K562 (cell line): Measurements from ENCODE around the gene COQ9. TPM values are rescaled to one million over a fixed set of nuclear protein-coding genes. Genes with fewer than 3 reads are reported as not detected.

Source experiments
- ATAC-seq: fragments of 200-7000 bp; cut with Tn5 transposase; 3 replicates; pipeline ENCODE4 v1.9.1; 2020; ENCODE audit warnings: moderate library complexity
- BruUV-seq: library from RNA; stranded (reverse); fragments of 400-500 nt; replicated peaks from 2 replicates; lab custom pipeline; 2021; lab: Mats Ljungman, UMichigan
- CTCF ChIA-PET: fragments of 300-600 bp; formaldehyde crosslinking; extraction: SDS; loops from one replicate; lab custom pipeline; 2021; ENCODE audit warnings: low intra/inter-chr PET ratio; lab: Yijun Ruan, JAX
- POLR2A ChIA-PET: fragments of 300-600, 350-650 bp; sonication (Branson Sonifier 250); formaldehyde crosslinking; extraction: SDS; loops from one replicate; lab custom pipeline; 2021; ENCODE audit warnings: antibody characterized with exemption, inconsistent platforms; lab: Yijun Ruan, JAX
- DNase-seq, 4 experiments: peaks; one replicate each; pipeline versions ENCODE4 v3.0.0 to v3.0.0-alpha.2; 2011 to 2018; ENCODE audit warnings: low spot score in 3 of 4, mixed read lengths in 3 of 4; ENCODE audit errors: extremely low read depth in 1 of 4
- FAIRE-seq: peaks from 2 replicates; lab custom pipeline; 2011; peaks lifted over from hg19 to GRCh38; lab: Jason Lieb, UNC
- H2AFZ ChIP-seq: 2 replicates; pipeline ENCODE4 v1.6.0; 2011; ENCODE audit warnings: low read depth, low read length, control low read depth, inconsistent platforms
- H3K27ac ChIP-seq: fragments of 200-600 bp; 3 replicates; pipeline ENCODE4 v1.8.0; 2011; ENCODE audit warnings: low read depth, mild to moderate bottlenecking, control low read depth, inconsistent platforms, low read length, moderate library complexity, mixed read lengths; ENCODE audit errors: extremely low read depth
- H3K27me3 ChIP-seq, 2 experiments: fragments of 300-600 bp in 1 of 2; 2 replicates in 1 of 2; 3 replicates in 1 of 2; pipeline versions ENCODE4 v1.6.0 to v1.8.0; 2011; ENCODE audit warnings: inconsistent platforms in 2 of 2, low read length in 2 of 2, mild to moderate bottlenecking in 1 of 2, mixed read lengths in 1 of 2, moderate library complexity in 1 of 2; ENCODE audit not compliant: control insufficient read depth in 2 of 2, insufficient read depth in 2 of 2
- H3K36me3 ChIP-seq: fragments of 300-600 bp; 3 replicates; pipeline ENCODE4 v1.8.0; 2011; ENCODE audit warnings: mild to moderate bottlenecking, low read length, inconsistent platforms; ENCODE audit not compliant: control insufficient read depth, insufficient read depth
- H3K4me1 ChIP-seq, 2 experiments: fragments of 200-600 bp in 1 of 2; replicated peaks in 1 of 2; 2 replicates in 1 of 2; 3 replicates in 1 of 2; pipeline versions ENCODE4 v1.5.1 to v1.8.0; 2011; ENCODE audit warnings: inconsistent platforms in 2 of 2, low read length in 2 of 2, mild to moderate bottlenecking in 1 of 2, mixed read lengths in 1 of 2, moderate library complexity in 1 of 2; ENCODE audit not compliant: control insufficient read depth in 2 of 2, insufficient read depth in 2 of 2
- H3K4me2 ChIP-seq: 2 replicates; pipeline ENCODE4 v1.6.1; 2011; ENCODE audit warnings: low read length, control low read depth, inconsistent platforms, mixed read lengths; ENCODE audit not compliant: insufficient read depth
- H3K4me3 ChIP-seq: fragments of 200-600 bp; sonication (generic), shearing (Covaris generic); 2 replicates; pipeline ENCODE4 v1.5.1; 2016; ENCODE audit warnings: control low read depth, inconsistent platforms
- H3K79me2 ChIP-seq: fragments of 200-600 bp; 3 replicates; pipeline ENCODE4 v1.8.0; 2011; ENCODE audit warnings: low read length, inconsistent platforms; ENCODE audit not compliant: control insufficient read depth, insufficient read depth
- H3K9ac ChIP-seq, 2 experiments: 2 replicates each; pipeline versions ENCODE4 v1.6.0 to v1.6.1; 2011; ENCODE audit warnings: low read depth in 2 of 2, low read length in 2 of 2, control low read depth in 1 of 2, inconsistent platforms in 1 of 2, mild to moderate bottlenecking in 1 of 2, mixed read lengths in 1 of 2; ENCODE audit not compliant: insufficient read depth in 1 of 2
- H3K9me1 ChIP-seq: one replicate; pipeline ENCODE4 v1.6.0; 2011; ENCODE audit warnings: inconsistent platforms, mild to moderate bottlenecking, low read length, moderate library complexity; ENCODE audit not compliant: control insufficient read depth, insufficient read depth
- H3K9me3 ChIP-seq: replicated peaks from 2 replicates; pipeline ENCODE4 v1.5.1; 2011; ENCODE audit warnings: low read depth, low read length, inconsistent platforms; ENCODE audit not compliant: control insufficient read depth, insufficient read depth
- H4K20me1 ChIP-seq: replicated peaks from 2 replicates; pipeline ENCODE4 v1.6.1; 2011; ENCODE audit warnings: low read length, inconsistent platforms, mixed read lengths; ENCODE audit not compliant: control insufficient read depth, insufficient read depth
- CEBPG ChIP-seq, 3 experiments: fragments of 200-800 bp in 1 of 3; sonication (Bioruptor generic) in 1 of 3; sonication (generic) in 1 of 3; formaldehyde crosslinking in 1 of 3; IDR thresholded peaks in 2 of 3; conservative IDR thresholded peaks in 1 of 3; 2 replicates each; pipeline versions ENCODE4 v1.6.1 to v1.8.0; 2016 to 2022; ENCODE audit warnings: missing compliant biosample characterization in 2 of 3, missing genetic modification characterization in 2 of 3, mild to moderate bottlenecking in 1 of 3, missing genetic modification reagents in 1 of 3
- CTCF ChIP-seq, 3 experiments: IDR thresholded peaks in 2 of 3; conservative IDR thresholded peaks in 1 of 3; 2 replicates each; pipeline ENCODE4 v1.5.1; 2011 to 2012; ENCODE audit warnings: low read length in 3 of 3, mild to moderate bottlenecking in 3 of 3, control low read depth in 2 of 3, improper control_type of control experiment in 1 of 3, inconsistent platforms in 1 of 3, low read depth in 1 of 3, mixed read lengths in 1 of 3, moderate library complexity in 1 of 3; ENCODE audit not compliant: insufficient read depth in 2 of 3
- MEIS2 ChIP-seq: fragments of 450-650 bp; IDR thresholded peaks from 2 replicates; pipeline ENCODE4 v1.6.1; 2014; ENCODE audit warnings: mild to moderate bottlenecking; ENCODE audit not compliant: partially characterized antibody
- PKNOX1 ChIP-seq: fragments of 450-650 bp; IDR thresholded peaks from 2 replicates; pipeline ENCODE4 v1.6.1; 2016
- SMARCA5 ChIP-seq: fragments of 450-650 bp; IDR thresholded peaks from 2 replicates; pipeline ENCODE4 v1.6.1; 2016
- SMC3 ChIP-seq: conservative IDR thresholded peaks from 2 replicates; pipeline ENCODE4 v1.6.1; 2011; ENCODE audit warnings: low read depth, low read length, improper control_type of control experiment; ENCODE audit not compliant: insufficient read depth
- TEAD2 ChIP-seq: fragments of 450-650 bp; IDR thresholded peaks from 2 replicates; pipeline ENCODE4 v1.6.1; 2016; ENCODE audit warnings: missing genetic modification characterization, control low read depth, missing compliant biosample characterization
- THRAP3 ChIP-seq: fragments of 450-650 bp; IDR thresholded peaks from 2 replicates; pipeline ENCODE4 v1.6.1; 2016; ENCODE audit warnings: mild to moderate bottlenecking, inconsistent platforms, borderline replicate concordance
- USF2 ChIP-seq: sonication (generic); formaldehyde crosslinking; IDR thresholded peaks from 2 replicates; pipeline ENCODE4 v1.5.0; 2020; ENCODE audit warnings: missing genetic modification reagents
- ZFP36 ChIP-seq: fragments of 150-350 bp; IDR thresholded peaks from 2 replicates; pipeline ENCODE4 v1.6.1; 2018; ENCODE audit warnings: low read length, low read depth; ENCODE audit not compliant: partially characterized antibody
- ZSCAN32 ChIP-seq: fragments of 450-650 bp; formaldehyde crosslinking; IDR thresholded peaks from 2 replicates; pipeline ENCODE4 v1.4.0; 2020; ENCODE audit warnings: mild to moderate bottlenecking, moderate library complexity
- WGBS: fragments of 100-300 bp; shearing (Covaris generic); methylation state at CpG from one replicate; pipeline ENCODE4 v1.1.6; 2016; ENCODE audit warnings: low coverage, mixed read lengths; ENCODE audit not compliant: insufficient coverage; ENCODE audit errors: missing lambda C conversion rate; 5-methylcytosine and 5-hydroxymethylcytosine counted together
- in situ Hi-C: fragments of 300-500 bp; cut with MboI; formaldehyde crosslinking; loops from 4 replicates; pipeline ENCODE4 v1.15.0; 2018; ENCODE audit warnings: inconsistent platforms, mixed read lengths
- intact Hi-C: fragments of 100-400 bp; cut with micrococcal nuclease; formaldehyde crosslinking; loops from 2 replicates; pipeline ENCODE4 v1.14.2; 2022
- polyA plus RNA-seq, 8 experiments: library from polyadenylated mRNA; depleted of rRNA in 4 of 8; stranded (reverse) in 5 of 8; unstranded in 3 of 8; fragments of >200 nt; fragmentation: Nextera tagmentation in 2 of 8; fragmentation: Illumina TruSeq in 1 of 8; extraction: Ambion mirVana in 2 of 8; extraction: Trizol in 1 of 8; gene quantifications; 2 replicates each; pipeline versions ENCODE4 v1.2.1 to v1.2.3, GENCODE V29; 2011 to 2014; ENCODE audit warnings: inconsistent platforms in 1 of 8, missing spikeins in 1 of 8
- total RNA-seq, 7 experiments: library from RNA; depleted of rRNA in 6 of 7; stranded (reverse); fragments of >200 nt in 6 of 7; fragmentation: Illumina TruSeq in 2 of 7; extraction: Trizol in 2 of 7; gene quantifications; 2 replicates each; pipeline versions ENCODE4 v1.2.1 to v1.2.3, GENCODE V29; 2011 to 2021; ENCODE audit warnings: low replicate concordance in 1 of 7

COQ9 gene
- total and polyA plus RNA-seq, 9 of the 15 experiments (the other 6 are each of a cell fraction or from before 2014, with no cell fraction given): 35.0 to 139 (median 71.4) TPM

- no peak for TF ChIP-seq ZSCAN32 (CRISPR knock-in tag)
- TF ChIP-seq SMARCA5: no peak
Observed at GRCh38 chr16:57409065-57409464, 38.2 kb upstream of the COQ9 start (continued).

GRCh38 chr16:57409870-57410587 is 37.2 kb upstream of the COQ9 start:
- Histone ChIP-seq H3K36me3 (no peaks in the 10 kb centered on the region), H3K4me2 (no peak overlapping the region), H3K9me3 (no peaks in the 10 kb centered on the region), H4K20me1 (no peaks in the 10 kb centered on the region), H2AFZ (no peak overlapping the region), H3K4me1 (peaks cover 0 to 8% of the 10 kb centered on the region in 2 experiments; a peak in 1 of 5 replicates), H3K27me3 (peaks cover 11 to 52% of the 10 kb centered on the region in 2 experiments; a peak in 4 of 5 replicates), H3K4me3 (no peak overlapping the region), H3K79me2 (no peaks in the 10 kb centered on the region), H3K9me1 (no peaks in the 10 kb centered on the region), H3K27ac (no peak overlapping the region), H3K9ac (no peak overlapping the region; a peak in 1 of 4 replicates)
- in situ Hi-C loops: loop anchor here (10.0 kb wide), 1 partner anchor 325 kb away; no protein-coding TSS in a partner anchor
- DNase-seq: peak in 2 of 4 experiments; percentile 14 to 21
- CTCF ChIA-PET: no interaction called here
- intact Hi-C loops: no loop called here
- POLR2A ChIA-PET: interaction anchor here (0.6 kb wide), 1 partner anchor 58 kb away, joined by 3 read pairs; no protein-coding TSS in a partner anchor
- BruUV-seq: no TSS peak
- FAIRE-seq: no peak
- ATAC-seq: peak; percentile 58
- 2% methylated on average over 14 of the region's 14 CpGs for WGBS
- TF ChIP-seq THRAP3: no peak
- peak; percentile 39 for TF ChIP-seq MEIS2
- peak; percentile 89 for TF ChIP-seq ZFP36
- no peak for TF ChIP-seq TEAD2 (tag)
- TF ChIP-seq SMC3: no peak
- peak; percentile 31; the same call in 1 of the 2 replicates for TF ChIP-seq PKNOX1
- peak in 1 of 3 experiments; percentile 7; a peak in 1 of 6 replicates for TF ChIP-seq CTCF (IDR thresholded peaks at IDR 0.05 in 2 of 3, conservative IDR thresholded peaks at IDR 0.05 in 1 of 3; ENCODE audit: insufficient read depth in 2 of 3, low read depth in 1 of 3, low read length in 3 of 3)
- TF ChIP-seq USF2 (CRISPR knock-in tag): no peak
- no peak for TF ChIP-seq CEBPG (CRISPR knock-in tag; IDR thresholded peaks at IDR 0.05)
- no peak for TF ChIP-seq CEBPG (tag; conservative IDR thresholded peaks at IDR 0.05 in 1 of 2, IDR thresholded peaks at IDR 0.05 in 1 of 2)
